ENCODE results near the gene MKLN1. TPM values are rescaled to one million over a fixed set of nuclear protein-coding genes. Genes with fewer than 3 reads are reported as not detected.

MKLN1 gene
- total RNA-seq, 1 experiment from 2014 or later: 34.3 TPM

DNA sequence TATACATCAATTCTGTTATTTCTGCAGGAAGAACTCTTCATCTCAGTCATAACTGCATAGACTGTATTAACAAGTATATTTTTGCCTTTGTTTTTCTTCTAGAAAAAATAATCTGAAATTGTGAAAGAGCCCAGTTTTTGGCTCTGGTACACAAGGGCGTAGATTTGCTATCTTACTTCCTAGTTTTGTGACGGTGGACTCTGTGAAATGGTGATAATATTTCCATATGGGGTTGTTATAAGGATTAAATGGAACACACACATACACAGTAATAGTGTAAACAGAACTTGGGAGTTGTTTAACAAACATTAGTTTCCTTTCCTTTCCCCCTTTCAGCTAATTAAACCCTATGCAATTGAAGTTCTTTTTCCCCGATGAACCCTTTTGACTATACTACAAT lies 108.7 kb downstream of the MKLN1 start:
- no peak overlapping the region; a peak in 1 of 7 replicates for H3K27ac Mint-ChIP-seq
- no peak overlapping the region for H3K23ac ChIP-seq (ENCODE audit: insufficient read length, low read depth, low read length)
- H3K9ac ChIP-seq (ENCODE audit: extremely low read depth, insufficient read length, low read length): no peak overlapping the region
- H2BK15ac ChIP-seq (ENCODE audit: low read depth, low read length): no peak overlapping the region
- H3K27me3 ChIP-seq (ENCODE audit: insufficient read depth, low read length): no peaks in the 10 kb centered on the region
- H3K79me2 ChIP-seq (ENCODE audit: insufficient read depth, low read length): no peaks in the 10 kb centered on the region
- H3K23me2 ChIP-seq (ENCODE audit: insufficient read length, low read depth, low read length, poor library complexity, severe bottlenecking): no peaks in the 10 kb centered on the region
- no peak overlapping the region for H3K18ac ChIP-seq (ENCODE audit: insufficient read length, low read depth, low read length)
- H2BK120ac ChIP-seq (ENCODE audit: low read depth, low read length, poor library complexity, severe bottlenecking): no peak overlapping the region
- no peak overlapping the region for H2AFZ ChIP-seq (ENCODE audit: low read length)
- no peak overlapping the region for H4K5ac ChIP-seq (ENCODE audit: insufficient read length, low read depth, low read length)
- H3K4me1 ChIP-seq (ENCODE audit: insufficient read depth, low read length): no peaks in the 10 kb centered on the region; the same call in 1 of the 2 replicates
- H2AK5ac ChIP-seq (ENCODE audit: insufficient read length, low read length): no peak overlapping the region
- H2BK12ac ChIP-seq (ENCODE audit: insufficient read length, low read depth, low read length): no peak overlapping the region
- no peak overlapping the region for H3K4me3 Mint-ChIP-seq
- no CpG with 5 or more reads among the region's 3 CpGs for WGBS (ENCODE audit: extremely low coverage, insufficient read length, low lambda C conversion rate)
- no peaks in the 10 kb centered on the region for H3K9me3 ChIP-seq (ENCODE audit: control insufficient read depth, low read depth, low read length)
- no peaks in the 10 kb centered on the region for H3K79me1 ChIP-seq (ENCODE audit: insufficient read depth, low read depth, low read length, poor library complexity, severe bottlenecking)
- no peak for DNase-seq
- H3K27ac ChIP-seq (ENCODE audit: insufficient read length, low read depth, low read length): no peak overlapping the region
- H2BK5ac ChIP-seq (ENCODE audit: insufficient read length, low read length): no peak overlapping the region
- H3K4me2 ChIP-seq (ENCODE audit: insufficient read depth, insufficient read length, low read length): no peak overlapping the region
- no peak overlapping the region for H3K4ac ChIP-seq (ENCODE audit: low read depth, low read length)
- H3K4me1 Mint-ChIP-seq: peaks cover 14 to 15% of the 10 kb centered on the region in 2 experiments
- H4K91ac ChIP-seq (ENCODE audit: insufficient read length, low read depth, low read length): no peak overlapping the region
- no peak overlapping the region for H3K14ac ChIP-seq (ENCODE audit: insufficient read depth, low read length)
- no peak overlapping the region for H4K8ac ChIP-seq (replicated peaks; ENCODE audit: insufficient read length, low read depth, low read length)
- H3K27me3 Mint-ChIP-seq (ENCODE audit: low read depth): no peaks in the 10 kb centered on the region
- H4K20me1 ChIP-seq (ENCODE audit: control insufficient read depth, insufficient read depth, insufficient read length): no peaks in the 10 kb centered on the region
- H3T11ph ChIP-seq (ENCODE audit: low read length): no peak overlapping the region
- H3K56ac ChIP-seq (ENCODE audit: insufficient read length, low read depth, low read length): no peak overlapping the region
- no peaks in the 10 kb centered on the region for H3K9me3 Mint-ChIP-seq
- TF ChIP-seq, protein P1, sequence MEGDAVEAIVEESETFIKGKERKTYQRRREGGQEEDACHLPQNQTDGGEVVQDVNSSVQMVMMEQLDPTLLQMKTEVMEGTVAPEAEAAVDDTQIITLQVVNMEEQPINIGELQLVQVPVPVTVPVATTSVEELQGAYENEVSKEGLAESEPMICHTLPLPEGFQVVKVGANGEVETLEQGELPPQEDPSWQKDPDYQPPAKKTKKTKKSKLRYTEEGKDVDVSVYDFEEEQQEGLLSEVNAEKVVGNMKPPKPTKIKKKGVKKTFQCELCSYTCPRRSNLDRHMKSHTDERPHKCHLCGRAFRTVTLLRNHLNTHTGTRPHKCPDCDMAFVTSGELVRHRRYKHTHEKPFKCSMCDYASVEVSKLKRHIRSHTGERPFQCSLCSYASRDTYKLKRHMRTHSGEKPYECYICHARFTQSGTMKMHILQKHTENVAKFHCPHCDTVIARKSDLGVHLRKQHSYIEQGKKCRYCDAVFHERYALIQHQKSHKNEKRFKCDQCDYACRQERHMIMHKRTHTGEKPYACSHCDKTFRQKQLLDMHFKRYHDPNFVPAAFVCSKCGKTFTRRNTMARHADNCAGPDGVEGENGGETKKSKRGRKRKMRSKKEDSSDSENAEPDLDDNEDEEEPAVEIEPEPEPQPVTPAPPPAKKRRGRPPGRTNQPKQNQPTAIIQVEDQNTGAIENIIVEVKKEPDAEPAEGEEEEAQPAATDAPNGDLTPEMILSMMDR (conservative IDR thresholded peaks at IDR 0.05): no peak
- no peak overlapping the region for H2BK20ac ChIP-seq (ENCODE audit: low read depth, low read length, poor library complexity, severe bottlenecking)
- H3K36me3 Mint-ChIP-seq (ENCODE audit: insufficient read depth in 1 of 3, low read depth in 3 of 3): peaks cover 18 to 22% (median 21%) of the 10 kb centered on the region in 3 experiments; a peak in 6 of 7 replicates
